ENCODE data around the gene GRID2.

The GRID2 gene

GRCh38 chr4:93770201-93770600 is 1466.4 kb downstream of the GRID2 start:
- no peak for TF ChIP-seq CTCF (IDR thresholded peaks at IDR 0.05; ENCODE audit: insufficient read depth, low read depth, low read length, missing control alignments)
- H3K4me3 ChIP-seq (ENCODE audit: low read length), result no peak overlapping the region
- peak; percentile 44 for DNase-seq (ENCODE audit: low read depth)

GRCh38 chr4:93771640-93772411 is 1468.1 kb downstream of the GRID2 start:
- DNase-seq (ENCODE audit: low read depth), result no peak
- TF ChIP-seq CTCF (IDR thresholded peaks at IDR 0.05; ENCODE audit: insufficient read depth, low read depth, low read length, missing control alignments), result no peak
- H3K4me3 ChIP-seq (ENCODE audit: low read length), result no peak overlapping the region

GRCh38 chr4:93772858-93773257 is 1469.1 kb downstream of the GRID2 start:
- no peak for TF ChIP-seq CTCF (IDR thresholded peaks at IDR 0.05; ENCODE audit: insufficient read depth, low read depth, low read length, missing control alignments)
- no peak overlapping the region for H3K4me3 ChIP-seq (ENCODE audit: low read length)
- no peak for DNase-seq (ENCODE audit: low read depth)

- DNase-seq (ENCODE audit: low read depth), result peak; percentile 50
- no peak overlapping the region for H3K4me3 ChIP-seq (ENCODE audit: low read length)
- TF ChIP-seq CTCF (IDR thresholded peaks at IDR 0.05; ENCODE audit: insufficient read depth, low read depth, low read length, missing control alignments), result no peak
Observed at GRCh38 chr4:93775551-93775950, 1471.8 kb downstream of the GRID2 start.

- no peak for TF ChIP-seq CTCF (IDR thresholded peaks at IDR 0.05; ENCODE audit: insufficient read depth, low read depth, low read length, missing control alignments)
- DNase-seq (ENCODE audit: low read depth), result peak; percentile 93
- H3K4me3 ChIP-seq (ENCODE audit: low read length), result no peak overlapping the region
Observed at GRCh38 chr4:93776386-93777080, 1472.8 kb downstream of the GRID2 start.

GRCh38 chr4:93777081-93777460 is 1473.3 kb downstream of the GRID2 start:
- no peak for DNase-seq (ENCODE audit: low read depth)
- H3K4me3 ChIP-seq (ENCODE audit: low read length), result no peak overlapping the region
- no peak for TF ChIP-seq CTCF (IDR thresholded peaks at IDR 0.05; ENCODE audit: insufficient read depth, low read depth, low read length, missing control alignments)
